ENCODE data around the gene BSND. TPM values are rescaled to one million over a fixed set of nuclear protein-coding genes. Genes with fewer than 3 reads are reported as not detected.

BSND gene
- total and polyA plus RNA-seq, 7 donors: not detected

DNA sequence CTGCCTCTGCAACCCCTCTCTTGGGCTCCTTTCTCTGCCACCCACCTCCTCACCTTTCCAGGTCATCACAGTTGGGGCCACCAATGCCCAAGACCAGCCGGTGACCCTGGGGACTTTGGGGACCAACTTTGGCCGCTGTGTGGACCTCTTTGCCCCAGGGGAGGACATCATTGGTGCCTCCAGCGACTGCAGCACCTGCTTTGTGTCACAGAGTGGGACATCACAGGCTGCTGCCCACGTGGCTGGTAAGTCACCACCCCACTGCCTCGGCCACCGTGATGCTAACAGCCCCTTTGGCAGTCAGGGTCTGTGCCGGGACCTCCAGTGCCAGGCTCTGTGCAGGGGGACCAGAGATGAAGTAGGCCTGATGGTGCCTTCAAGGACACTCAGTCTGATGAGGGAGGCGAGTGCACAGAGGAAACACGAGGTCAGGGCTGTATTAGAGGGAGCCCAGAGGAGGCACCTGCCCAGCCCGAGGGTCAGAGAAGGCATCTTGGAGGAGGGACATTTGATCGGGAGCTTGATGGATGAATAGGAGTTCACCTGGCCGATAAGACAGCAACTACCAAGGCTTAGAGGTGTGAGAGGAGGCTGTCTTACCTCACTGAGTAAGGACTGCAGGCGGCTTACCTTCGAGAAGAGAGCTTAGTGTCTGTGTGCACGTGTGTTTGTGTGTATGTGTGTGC, 58.7 kb downstream of the BSND start:
- DNase-seq: no peak
- Histone ChIP-seq H3K36me3 (ENCODE audit: insufficient read depth in 1 of 2, low read depth in 1 of 2) (no peaks in the 10 kb centered on the region), H3K9me3 (no peaks in the 10 kb centered on the region), H3K4me1 (peaks cover 21% of the 10 kb centered on the region), H3K27me3 (ENCODE audit: insufficient read depth in 3 of 3, low read length in 2 of 3) (no peaks in the 10 kb centered on the region), H3K4me3 (no peak overlapping the region), H3K27ac (no peak overlapping the region)
- TF ChIP-seq, protein P1, sequence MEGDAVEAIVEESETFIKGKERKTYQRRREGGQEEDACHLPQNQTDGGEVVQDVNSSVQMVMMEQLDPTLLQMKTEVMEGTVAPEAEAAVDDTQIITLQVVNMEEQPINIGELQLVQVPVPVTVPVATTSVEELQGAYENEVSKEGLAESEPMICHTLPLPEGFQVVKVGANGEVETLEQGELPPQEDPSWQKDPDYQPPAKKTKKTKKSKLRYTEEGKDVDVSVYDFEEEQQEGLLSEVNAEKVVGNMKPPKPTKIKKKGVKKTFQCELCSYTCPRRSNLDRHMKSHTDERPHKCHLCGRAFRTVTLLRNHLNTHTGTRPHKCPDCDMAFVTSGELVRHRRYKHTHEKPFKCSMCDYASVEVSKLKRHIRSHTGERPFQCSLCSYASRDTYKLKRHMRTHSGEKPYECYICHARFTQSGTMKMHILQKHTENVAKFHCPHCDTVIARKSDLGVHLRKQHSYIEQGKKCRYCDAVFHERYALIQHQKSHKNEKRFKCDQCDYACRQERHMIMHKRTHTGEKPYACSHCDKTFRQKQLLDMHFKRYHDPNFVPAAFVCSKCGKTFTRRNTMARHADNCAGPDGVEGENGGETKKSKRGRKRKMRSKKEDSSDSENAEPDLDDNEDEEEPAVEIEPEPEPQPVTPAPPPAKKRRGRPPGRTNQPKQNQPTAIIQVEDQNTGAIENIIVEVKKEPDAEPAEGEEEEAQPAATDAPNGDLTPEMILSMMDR (IDR thresholded peaks at IDR 0.05): no peak
- WGBS, 3 donors: 92 to 96% (median 93%) methylated on average over 15 of the region's 15 CpGs
- intact Hi-C loops (cut with DNase I): no loop called here
- no peak for ATAC-seq

DNA sequence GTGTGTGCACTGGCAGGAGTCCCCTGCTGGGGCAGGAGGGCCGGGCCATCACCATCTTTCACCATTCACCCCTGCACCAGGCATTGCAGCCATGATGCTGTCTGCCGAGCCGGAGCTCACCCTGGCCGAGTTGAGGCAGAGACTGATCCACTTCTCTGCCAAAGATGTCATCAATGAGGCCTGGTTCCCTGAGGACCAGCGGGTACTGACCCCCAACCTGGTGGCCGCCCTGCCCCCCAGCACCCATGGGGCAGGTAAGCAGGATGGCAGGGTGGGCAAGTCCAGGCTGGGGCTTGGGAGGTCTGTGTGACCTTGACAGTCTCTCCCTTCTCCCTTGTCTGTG, 59.2 kb downstream of the BSND start:
- peaks cover 18% of the 10 kb centered on the region for H3K4me1 ChIP-seq
- intact Hi-C loops (cut with DNase I): no loop called here
- H3K36me3 ChIP-seq (ENCODE audit: insufficient read depth in 1 of 2, low read depth in 1 of 2): no peaks in the 10 kb centered on the region

GRCh38 chr1:55059302-55060132, 60.8 kb downstream of the BSND start:
- H3K4me3 ChIP-seq: no peak overlapping the region
- WGBS, 3 donors: 88 to 95% (median 90%) methylated on average over 14 of the region's 14 CpGs
- TF ChIP-seq, protein P1 (IDR thresholded peaks at IDR 0.05): no peak
- no peak overlapping the region for H3K27ac ChIP-seq
- intact Hi-C loops (cut with DNase I): no loop called here
- DNase-seq (no peak), ATAC-seq (no peak)
- H3K9me3 ChIP-seq: no peaks in the 10 kb centered on the region
- H3K27me3 ChIP-seq (ENCODE audit: insufficient read depth in 3 of 3, low read length in 2 of 3): no peaks in the 10 kb centered on the region
- peaks cover 16% of the 10 kb centered on the region for H3K4me1 ChIP-seq
- H3K36me3 ChIP-seq (ENCODE audit: insufficient read depth in 1 of 2, low read depth in 1 of 2): no peaks in the 10 kb centered on the region

More for the DNA sequence above, 59.2 kb downstream of the BSND start:
- Histone ChIP-seq H3K27me3 (ENCODE audit: insufficient read depth in 3 of 3, low read length in 2 of 3) (no peaks in the 10 kb centered on the region), H3K4me3 (no peak overlapping the region), H3K27ac (no peak overlapping the region), H3K9me3 (no peaks in the 10 kb centered on the region)
- DNase-seq: no peak
- 91 to 99% (median 93%) methylated on average over 6 of the region's 6 CpGs for WGBS, 3 donors
- ATAC-seq: no peak
- TF ChIP-seq, protein P1 (IDR thresholded peaks at IDR 0.05): no peak

- no peak overlapping the region for H3K27ac ChIP-seq
- H3K27me3 ChIP-seq (ENCODE audit: insufficient read depth in 3 of 3, low read length in 2 of 3): no peaks in the 10 kb centered on the region
- ATAC-seq (no peak), DNase-seq (no peak)
- peaks cover 22% of the 10 kb centered on the region for H3K4me1 ChIP-seq
- no peaks in the 10 kb centered on the region for H3K36me3 ChIP-seq (ENCODE audit: insufficient read depth in 1 of 2, low read depth in 1 of 2)
- WGBS, 3 donors: 91 to 94% (median 92%) methylated on average over 14 of the region's 14 CpGs
- no peaks in the 10 kb centered on the region for H3K9me3 ChIP-seq
- H3K4me3 ChIP-seq: no peak overlapping the region
- intact Hi-C loops (cut with DNase I): no loop called here
- TF ChIP-seq, protein P1 (IDR thresholded peaks at IDR 0.05): no peak
Observed at GRCh38 chr1:55060133-55060999, 61.6 kb downstream of the BSND start.
